GM12892 (cell line): Measurements from ENCODE around the gene C4orf54.

ENCODE experiments used
- DNase-seq: peaks from one replicate; pipeline ENCODE4 v3.0.0; 2011; ENCODE audit not compliant: insufficient read length
- FAIRE-seq: peaks from 2 replicates; lab custom pipeline; 2011; peaks lifted over from hg19 to GRCh38; lab: Jason Lieb, UNC
- POLR2A ChIP-seq: IDR thresholded peaks from 2 replicates; pipeline ENCODE4 v1.6.1; 2011; ENCODE audit warnings: low read depth, low read length, control low read depth
- POLR2AphosphoS5 ChIP-seq: IDR thresholded peaks from 2 replicates; pipeline ENCODE4 v1.6.1; 2011; ENCODE audit warnings: low read depth, low read length, control low read depth
- TAF1 ChIP-seq: IDR thresholded peaks from 2 replicates; pipeline ENCODE4 v1.6.1; 2011; ENCODE audit warnings: low read depth, mild to moderate bottlenecking, control low read depth, low read length, borderline replicate concordance

Gene C4orf54

GRCh38 chr4:99612281-99612680, 45.3 kb downstream of the C4orf54 start:
- FAIRE-seq (no peak), DNase-seq (no peak)
- TF ChIP-seq POLR2A: no peak
- TF ChIP-seq POLR2AphosphoS5: no peak
- no peak for TF ChIP-seq TAF1

DNA sequence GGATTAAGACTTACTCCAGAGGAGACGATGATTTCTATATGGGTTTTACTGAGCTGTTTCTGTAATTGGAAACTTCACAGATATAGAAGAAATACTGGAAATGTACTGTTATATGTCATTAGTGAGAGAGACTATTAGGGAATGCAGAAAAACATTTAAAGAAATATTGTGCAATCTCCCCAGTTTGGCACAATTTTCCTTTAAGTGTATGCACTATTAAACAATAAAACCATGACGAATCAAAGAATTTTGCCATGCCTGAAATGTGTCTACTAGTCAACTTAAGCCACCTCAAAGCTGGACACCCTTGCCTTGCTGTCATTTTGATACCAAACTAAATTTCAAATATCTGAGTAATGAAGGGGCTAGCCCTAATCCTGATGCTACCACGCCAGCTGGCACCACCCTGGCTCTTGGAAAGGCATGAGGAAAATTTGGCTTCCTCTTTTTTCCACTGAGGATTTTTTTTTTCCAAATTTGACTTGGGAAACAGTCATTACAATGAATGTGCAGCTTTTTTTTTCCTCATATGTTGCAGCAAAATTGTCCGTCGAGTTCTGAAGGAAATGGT, 46.9 kb downstream of the C4orf54 start:
- FAIRE-seq: no peak
- DNase-seq: no peak
- TF ChIP-seq POLR2A (no peak), TAF1 (no peak), POLR2AphosphoS5 (no peak)

DNA sequence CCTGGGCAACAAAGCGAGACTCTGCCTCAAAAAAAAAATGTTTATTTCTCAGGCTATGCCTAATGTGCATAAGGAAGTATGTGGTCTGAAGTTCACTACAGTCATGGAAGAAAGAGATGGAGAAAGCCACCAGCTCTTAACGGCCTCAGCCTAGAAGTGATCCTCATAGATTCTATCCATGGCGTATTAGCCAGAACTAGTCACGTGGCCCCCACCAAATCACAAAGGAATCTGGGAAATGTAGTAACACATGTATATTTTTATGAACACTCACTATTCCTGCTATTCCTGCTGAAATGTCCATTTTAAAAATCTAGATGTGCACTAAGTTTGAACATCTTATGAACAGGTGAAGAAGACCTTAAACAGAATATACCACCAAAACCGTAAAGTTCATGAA, 49.2 kb downstream of the C4orf54 start:
- no peak for DNase-seq
- TF ChIP-seq TAF1 (no peak), POLR2AphosphoS5 (no peak), POLR2A (no peak)
- no peak for FAIRE-seq
